Heart left ventricle (tissue), 13 donors: Measurements from ENCODE around the gene DNAJC10.

Experiments
- CTCF ChIP-seq, 12 donors: fragments of 200-600 bp; sonication (generic) in 4 of 12; IDR thresholded peaks; one replicate each; pipeline versions ENCODE4 v1.5.0 to v1.8.0; 2018 to 2022; ENCODE audit warnings: antibody characterized with exemption in 12 of 12, mild to moderate bottlenecking in 5 of 12
- POLR2A ChIP-seq, 2 donors: fragments of 450-650 bp; IDR thresholded peaks; one replicate each; pipeline ENCODE4 v1.6.1; 2017; ENCODE audit warnings: antibody characterized with exemption in 2 of 2, mild to moderate bottlenecking in 2 of 2, moderate library complexity in 2 of 2
- donor health status: ischemic (EF 13 %, LVEDD 7.1; RV severe dilation, severe dysfunction).
- donor health status: DM: no; HTN: yes; CAD: no.
- donor health status: DM: no; HTN: no; CAD: no.
- donor health status: ischemic (EF 25% LVEDD 6.9; RV normal size, moderate dysfunction).
- donor health status: ischemic (EF 25% LVEDD 5.7; RV mildly dilated, moderate dysfunction).
- donor health status: ischemic (EF 35%, LVEDD 5.7; RV mildly dilated, moderate dysfunction).
- donor health status: nonischemic (EF 11% LVEDD 7.7; RV severe dilation, severe dysfunction).
- donor health status: DM: yes; HTN: yes; CAD: no.
- donor health status: PGD.
- donor health status: ischemic (EF 29% LVEDD 5.4; RV normal size, mild dysfunction).
- donor health status: nonischemic (EF 23%, LVEDD 6.1; RV moderate dilation, normal function).

GRCh38 chr2:182754231-182754630 lies 38.2 kb downstream of the DNAJC10 start:
- TF ChIP-seq CTCF (IDR thresholded peaks at IDR 0.05) = no peak
- no peak for TF ChIP-seq POLR2A (IDR thresholded peaks at IDR 0.05)
